ENCODE results near the gene KIZ. TPM values are rescaled to one million over a fixed set of nuclear protein-coding genes. Genes with fewer than 3 reads are reported as not detected.

The KIZ gene
- total RNA-seq, 1 donor from 2014 or later: 42.3 TPM

DNA sequence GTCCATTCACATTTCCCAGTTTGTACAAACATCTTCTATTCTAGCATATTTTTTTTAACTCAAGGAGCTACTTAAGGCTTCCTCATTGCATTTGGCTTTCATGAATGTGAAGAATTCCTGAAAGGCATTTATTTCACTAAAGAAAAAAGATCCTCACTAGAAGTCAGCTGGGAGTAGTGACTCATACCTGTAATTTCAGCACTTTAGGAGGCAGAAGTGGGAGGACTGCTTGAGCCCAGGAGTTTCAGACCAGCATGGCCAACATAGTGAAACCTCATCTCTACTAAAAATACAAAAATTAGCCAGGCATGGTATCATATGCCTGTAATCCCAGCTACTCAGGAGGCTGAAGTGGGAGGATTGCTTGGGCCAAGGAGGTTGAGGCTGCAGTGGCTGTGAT is 146.4 kb downstream of the KIZ start:
- no peak for DNase-seq
- Histone ChIP-seq H3K27ac (replicated peaks) (no peak overlapping the region), H3K4me1 (no peaks in the 10 kb centered on the region), H3K27me3 (ENCODE audit: low read depth) (peaks cover 28% of the 10 kb centered on the region), H3K9me3 (replicated peaks) (peaks cover 11% of the 10 kb centered on the region), H3K4me3 (no peak overlapping the region), H3K36me3 (no peaks in the 10 kb centered on the region)
- TF ChIP-seq, protein P1, sequence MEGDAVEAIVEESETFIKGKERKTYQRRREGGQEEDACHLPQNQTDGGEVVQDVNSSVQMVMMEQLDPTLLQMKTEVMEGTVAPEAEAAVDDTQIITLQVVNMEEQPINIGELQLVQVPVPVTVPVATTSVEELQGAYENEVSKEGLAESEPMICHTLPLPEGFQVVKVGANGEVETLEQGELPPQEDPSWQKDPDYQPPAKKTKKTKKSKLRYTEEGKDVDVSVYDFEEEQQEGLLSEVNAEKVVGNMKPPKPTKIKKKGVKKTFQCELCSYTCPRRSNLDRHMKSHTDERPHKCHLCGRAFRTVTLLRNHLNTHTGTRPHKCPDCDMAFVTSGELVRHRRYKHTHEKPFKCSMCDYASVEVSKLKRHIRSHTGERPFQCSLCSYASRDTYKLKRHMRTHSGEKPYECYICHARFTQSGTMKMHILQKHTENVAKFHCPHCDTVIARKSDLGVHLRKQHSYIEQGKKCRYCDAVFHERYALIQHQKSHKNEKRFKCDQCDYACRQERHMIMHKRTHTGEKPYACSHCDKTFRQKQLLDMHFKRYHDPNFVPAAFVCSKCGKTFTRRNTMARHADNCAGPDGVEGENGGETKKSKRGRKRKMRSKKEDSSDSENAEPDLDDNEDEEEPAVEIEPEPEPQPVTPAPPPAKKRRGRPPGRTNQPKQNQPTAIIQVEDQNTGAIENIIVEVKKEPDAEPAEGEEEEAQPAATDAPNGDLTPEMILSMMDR (IDR thresholded peaks at IDR 0.05; ENCODE audit: borderline replicate concordance): no peak
- intact Hi-C loops (cut with micrococcal nuclease): no loop called here

- H3K4me3 ChIP-seq: no peak overlapping the region
- H3K9me3 ChIP-seq (replicated peaks): peaks cover 9% of the 10 kb centered on the region
- H3K4me1 ChIP-seq: no peaks in the 10 kb centered on the region
- no peak overlapping the region for H3K27ac ChIP-seq (replicated peaks)
- H3K36me3 ChIP-seq: no peaks in the 10 kb centered on the region
- no peak for DNase-seq
- TF ChIP-seq, protein P1 (IDR thresholded peaks at IDR 0.05; ENCODE audit: borderline replicate concordance): no peak
- intact Hi-C loops (cut with micrococcal nuclease): no loop called here
- H3K27me3 ChIP-seq (ENCODE audit: low read depth): peaks cover 28% of the 10 kb centered on the region
Observed at GRCh38 chr20:21272679-21273078, 146.8 kb downstream of the KIZ start.

- H3K4me3 ChIP-seq: no peak overlapping the region
- TF ChIP-seq, protein P1 (IDR thresholded peaks at IDR 0.05; ENCODE audit: borderline replicate concordance): no peak
- intact Hi-C loops (cut with micrococcal nuclease): no loop called here
- no peak for DNase-seq
- peaks cover 9% of the 10 kb centered on the region for H3K9me3 ChIP-seq (replicated peaks)
- no peaks in the 10 kb centered on the region for H3K4me1 ChIP-seq
- no peaks in the 10 kb centered on the region for H3K36me3 ChIP-seq
- H3K27me3 ChIP-seq (ENCODE audit: low read depth): peaks cover 28% of the 10 kb centered on the region
- no peak overlapping the region for H3K27ac ChIP-seq (replicated peaks)
Observed at GRCh38 chr20:21273755-21274386, 148.0 kb downstream of the KIZ start.

- Histone ChIP-seq H3K4me1 (no peaks in the 10 kb centered on the region), H3K27ac (replicated peaks) (no peak overlapping the region), H3K9me3 (replicated peaks) (no peaks in the 10 kb centered on the region), H3K36me3 (no peaks in the 10 kb centered on the region), H3K27me3 (ENCODE audit: low read depth) (peaks cover 22% of the 10 kb centered on the region), H3K4me3 (no peak overlapping the region)
- TF ChIP-seq, protein P1 (IDR thresholded peaks at IDR 0.05; ENCODE audit: borderline replicate concordance): no peak
- DNase-seq: no peak
- intact Hi-C loops (cut with micrococcal nuclease): no loop called here
Observed at GRCh38 chr20:21278829-21279228, 152.9 kb downstream of the KIZ start.

- H3K4me1 ChIP-seq: no peaks in the 10 kb centered on the region
- no peaks in the 10 kb centered on the region for H3K9me3 ChIP-seq (replicated peaks)
- H3K27me3 ChIP-seq (ENCODE audit: low read depth): peaks cover 12% of the 10 kb centered on the region
- intact Hi-C loops (cut with micrococcal nuclease): no loop called here
- no peak for DNase-seq
- H3K36me3 ChIP-seq: no peaks in the 10 kb centered on the region
- TF ChIP-seq, protein P1 (IDR thresholded peaks at IDR 0.05; ENCODE audit: borderline replicate concordance): no peak
- H3K4me3 ChIP-seq: no peak overlapping the region
- no peak overlapping the region for H3K27ac ChIP-seq (replicated peaks)
Observed at GRCh38 chr20:21279706-21280521, 154.0 kb downstream of the KIZ start.

Data from left ventricle myocardium inferior (tissue), 1 donor.